ENCODE data around the gene VPS37B.

DNA sequence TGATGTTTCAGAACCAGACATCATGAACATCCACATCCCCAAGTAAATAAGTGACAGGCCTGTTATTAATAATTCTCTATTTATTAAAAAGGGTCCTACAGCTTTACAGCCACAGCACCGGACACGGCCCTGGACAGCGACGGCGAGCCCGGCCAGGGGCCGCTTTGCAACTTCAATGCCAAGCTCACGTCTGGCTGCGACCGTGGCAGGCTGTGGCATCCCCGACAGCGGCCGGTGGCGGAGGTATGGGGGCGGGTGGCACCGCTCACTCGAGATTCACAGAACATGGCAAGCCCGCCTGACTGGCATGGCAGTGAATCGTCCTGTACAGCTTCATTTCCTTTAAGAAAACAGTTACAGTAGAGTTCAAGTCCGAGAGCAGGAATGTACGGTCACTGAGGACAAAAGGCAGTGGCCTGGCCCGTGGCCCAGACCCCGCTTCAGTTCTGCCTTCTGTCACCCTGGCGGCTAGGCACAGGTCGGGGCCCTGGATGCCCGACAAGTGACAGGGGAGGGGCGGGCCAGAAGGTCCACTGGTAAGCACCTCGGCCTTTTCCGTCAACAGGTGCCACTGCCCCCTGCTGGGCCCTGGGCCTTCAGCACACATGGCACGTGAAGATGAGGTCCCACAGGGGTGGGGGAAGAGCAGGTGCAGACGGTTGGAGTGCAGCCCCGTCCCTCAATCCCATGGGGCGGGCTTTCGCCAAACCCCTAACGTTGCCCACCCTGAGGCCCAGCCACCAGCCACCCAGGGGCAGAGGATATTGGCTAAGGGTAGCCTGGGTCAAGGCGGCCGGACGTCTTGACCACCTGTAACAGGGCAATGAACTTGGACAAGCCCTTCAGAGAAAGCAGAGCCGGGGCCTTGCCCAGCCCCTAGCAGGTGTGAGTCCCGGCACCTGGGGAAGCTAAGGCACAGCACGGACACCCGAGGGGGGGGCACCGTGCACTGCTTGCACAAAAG is 30.4 kb downstream of the VPS37B start:
- TF ChIP-seq, protein P1, sequence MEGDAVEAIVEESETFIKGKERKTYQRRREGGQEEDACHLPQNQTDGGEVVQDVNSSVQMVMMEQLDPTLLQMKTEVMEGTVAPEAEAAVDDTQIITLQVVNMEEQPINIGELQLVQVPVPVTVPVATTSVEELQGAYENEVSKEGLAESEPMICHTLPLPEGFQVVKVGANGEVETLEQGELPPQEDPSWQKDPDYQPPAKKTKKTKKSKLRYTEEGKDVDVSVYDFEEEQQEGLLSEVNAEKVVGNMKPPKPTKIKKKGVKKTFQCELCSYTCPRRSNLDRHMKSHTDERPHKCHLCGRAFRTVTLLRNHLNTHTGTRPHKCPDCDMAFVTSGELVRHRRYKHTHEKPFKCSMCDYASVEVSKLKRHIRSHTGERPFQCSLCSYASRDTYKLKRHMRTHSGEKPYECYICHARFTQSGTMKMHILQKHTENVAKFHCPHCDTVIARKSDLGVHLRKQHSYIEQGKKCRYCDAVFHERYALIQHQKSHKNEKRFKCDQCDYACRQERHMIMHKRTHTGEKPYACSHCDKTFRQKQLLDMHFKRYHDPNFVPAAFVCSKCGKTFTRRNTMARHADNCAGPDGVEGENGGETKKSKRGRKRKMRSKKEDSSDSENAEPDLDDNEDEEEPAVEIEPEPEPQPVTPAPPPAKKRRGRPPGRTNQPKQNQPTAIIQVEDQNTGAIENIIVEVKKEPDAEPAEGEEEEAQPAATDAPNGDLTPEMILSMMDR (IDR thresholded peaks at IDR 0.05) = peak in 1 of 3 donors; percentile 37
- TF ChIP-seq POLR2AphosphoS5 (IDR thresholded peaks at IDR 0.05) = peak in 1 of 3 donors; percentile 11
- TF ChIP-seq POLR2A (IDR thresholded peaks at IDR 0.05) = no peak

All from breast epithelium (tissue), 3 donors.